ENCODE results near the gene TJP1.

TJP1 gene

DNA sequence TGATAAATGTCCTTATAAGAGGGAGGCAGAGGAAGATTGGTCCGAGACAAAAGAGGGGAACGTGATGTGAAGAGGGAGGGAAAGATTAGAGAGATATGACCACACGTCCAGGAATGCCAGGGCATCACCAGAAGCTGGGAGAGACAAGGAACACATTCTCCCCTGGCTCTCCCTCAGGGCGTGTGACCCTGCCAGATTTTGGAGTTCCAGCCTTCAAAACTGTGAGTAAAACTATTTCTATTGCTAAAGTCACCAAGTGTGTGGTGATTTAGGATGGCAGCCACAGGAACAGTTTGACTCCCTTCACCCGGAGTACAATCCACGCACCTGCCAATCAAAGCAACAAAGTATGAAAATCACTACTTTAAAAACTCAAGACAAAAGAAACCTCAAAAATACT lies 32.1 kb upstream of the TJP1 start:
- H3K4me1 ChIP-seq (ENCODE audit: control insufficient read depth, insufficient read depth, low read length), result no peaks in the 10 kb centered on the region
- CTCF ChIA-PET, result interaction anchor here (0.7 kb wide), 1 partner anchor 26 kb away, joined by 3 read pairs; no protein-coding TSS in a partner anchor

GRCh38 chr15:29853211-29853987 lies 31.1 kb upstream of the TJP1 start:
- H3K4me1 ChIP-seq (ENCODE audit: control insufficient read depth, insufficient read depth, low read length), result no peaks in the 10 kb centered on the region
- no peaks in the 10 kb centered on the region for H3K36me3 ChIP-seq (ENCODE audit: control insufficient read depth in 2 of 2, insufficient read depth in 1 of 2, low read length in 2 of 2)
- H3K27ac ChIP-seq (ENCODE audit: extremely low read depth, low read depth, low read length), result no peak overlapping the region
- H3K9me3 ChIP-seq (ENCODE audit: control insufficient read depth, insufficient read depth, low read depth, low read length), result no peaks in the 10 kb centered on the region
- no peak overlapping the region for H3K4me3 ChIP-seq (ENCODE audit: low read depth, low read length)
- ChIA-PET CTCF (no interaction called here), POLR2A (no interaction called here)
- TF ChIP-seq, protein P1, sequence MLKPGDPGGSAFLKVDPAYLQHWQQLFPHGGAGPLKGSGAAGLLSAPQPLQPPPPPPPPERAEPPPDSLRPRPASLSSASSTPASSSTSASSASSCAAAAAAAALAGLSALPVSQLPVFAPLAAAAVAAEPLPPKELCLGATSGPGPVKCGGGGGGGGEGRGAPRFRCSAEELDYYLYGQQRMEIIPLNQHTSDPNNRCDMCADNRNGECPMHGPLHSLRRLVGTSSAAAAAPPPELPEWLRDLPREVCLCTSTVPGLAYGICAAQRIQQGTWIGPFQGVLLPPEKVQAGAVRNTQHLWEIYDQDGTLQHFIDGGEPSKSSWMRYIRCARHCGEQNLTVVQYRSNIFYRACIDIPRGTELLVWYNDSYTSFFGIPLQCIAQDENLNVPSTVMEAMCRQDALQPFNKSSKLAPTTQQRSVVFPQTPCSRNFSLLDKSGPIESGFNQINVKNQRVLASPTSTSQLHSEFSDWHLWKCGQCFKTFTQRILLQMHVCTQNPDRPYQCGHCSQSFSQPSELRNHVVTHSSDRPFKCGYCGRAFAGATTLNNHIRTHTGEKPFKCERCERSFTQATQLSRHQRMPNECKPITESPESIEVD (tag by site-specific recombination; IDR thresholded peaks at IDR 0.05), result 0 out of 2 replicates have a peak, but pooled peaks have one; percentile 11
- TF ChIP-seq HOXD13 (CRISPR knock-in tag; IDR thresholded peaks at IDR 0.05; ENCODE audit: borderline replicate concordance) (no peak), SETDB1 (IDR thresholded peaks at IDR 0.05; ENCODE audit: insufficient read length, low read length) (no peak), ZNF16 (tag by site-specific recombination; IDR thresholded peaks at IDR 0.05; ENCODE audit: low read depth) (no peak)

More for the DNA sequence above, 32.1 kb upstream of the TJP1 start:
- Histone ChIP-seq H3K36me3 (ENCODE audit: control insufficient read depth in 2 of 2, insufficient read depth in 1 of 2, low read length in 2 of 2) (no peaks in the 10 kb centered on the region), H3K4me3 (ENCODE audit: low read depth, low read length) (no peak overlapping the region), H3K9me3 (ENCODE audit: control insufficient read depth, insufficient read depth, low read depth, low read length) (no peaks in the 10 kb centered on the region), H3K27ac (ENCODE audit: extremely low read depth, low read depth, low read length) (no peak overlapping the region)
- POLR2A ChIA-PET, result no interaction called here
- TF ChIP-seq HOXA7 (CRISPR knock-in tag; IDR thresholded peaks at IDR 0.05; ENCODE audit: borderline replicate concordance) (no peak), ZNF558 (tag by site-specific recombination; IDR thresholded peaks at IDR 0.05) (no peak), ZNF529 (tag by site-specific recombination; IDR thresholded peaks at IDR 0.05; ENCODE audit: insufficient replicate concordance) (no peak), ZNF530 (tag by site-specific recombination; IDR thresholded peaks at IDR 0.05; ENCODE audit: low read depth) (no peak), SCRT2 (tag by site-specific recombination; IDR thresholded peaks at IDR 0.05) (no peak), ZNF394 (tag by site-specific recombination; IDR thresholded peaks at IDR 0.05; ENCODE audit: borderline replicate concordance) (no peak), SP7 (tag by site-specific recombination; IDR thresholded peaks at IDR 0.05) (no peak), BCL6B (tag by site-specific recombination; IDR thresholded peaks at IDR 0.05) (no peak), ZXDB (tag by site-specific recombination; IDR thresholded peaks at IDR 0.05) (no peak), SALL2 (tag by site-specific recombination; IDR thresholded peaks at IDR 0.05; ENCODE audit: borderline replicate concordance) (no peak)

DNA sequence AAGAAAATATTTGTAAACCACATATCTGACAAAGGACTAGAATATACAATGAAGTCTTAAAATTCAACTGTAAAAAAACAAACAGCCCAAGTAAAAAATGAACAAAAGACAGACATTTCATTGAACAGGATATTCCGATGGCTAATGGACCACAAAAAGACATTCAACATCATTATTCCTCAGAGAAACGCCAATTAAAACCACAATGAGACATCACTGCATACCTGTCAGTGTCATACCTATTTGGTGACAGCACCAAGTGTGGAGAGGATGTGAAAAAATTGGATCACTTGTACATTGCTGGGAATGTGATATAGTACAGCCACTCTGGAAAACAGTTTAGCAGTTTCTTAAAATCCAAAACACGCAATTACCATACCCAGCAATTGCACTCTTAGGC lies 29.9 kb upstream of the TJP1 start:
- POLR2A ChIA-PET, result interaction anchor here (0.7 kb wide), 1 partner anchor 13 kb away, joined by 3 read pairs; no protein-coding TSS in a partner anchor
- Histone ChIP-seq H3K4me1 (ENCODE audit: control insufficient read depth, insufficient read depth, low read length) (no peaks in the 10 kb centered on the region), H3K4me3 (ENCODE audit: low read depth, low read length) (no peak overlapping the region), H3K9me3 (ENCODE audit: control insufficient read depth, insufficient read depth, low read depth, low read length) (no peaks in the 10 kb centered on the region), H3K27ac (ENCODE audit: extremely low read depth, low read depth, low read length) (no peak overlapping the region), H3K36me3 (ENCODE audit: control insufficient read depth in 2 of 2, insufficient read depth in 1 of 2, low read length in 2 of 2) (no peaks in the 10 kb centered on the region)
- TF ChIP-seq ZFP41 (tag by site-specific recombination; IDR thresholded peaks at IDR 0.05; ENCODE audit: borderline replicate concordance) (no peak), ZNF155 (tag by site-specific recombination; IDR thresholded peaks at IDR 0.05) (no peak), ZNF558 (tag by site-specific recombination; IDR thresholded peaks at IDR 0.05) (no peak), CTCF (tag by site-specific recombination; IDR thresholded peaks at IDR 0.05) (no peak), ZNF610 (tag by site-specific recombination; IDR thresholded peaks at IDR 0.05; ENCODE audit: borderline replicate concordance) (no peak)
- TF ChIP-seq, protein P1 (tag by site-specific recombination; IDR thresholded peaks at IDR 0.05), result no peak
- TF ChIP-seq, protein P2, sequence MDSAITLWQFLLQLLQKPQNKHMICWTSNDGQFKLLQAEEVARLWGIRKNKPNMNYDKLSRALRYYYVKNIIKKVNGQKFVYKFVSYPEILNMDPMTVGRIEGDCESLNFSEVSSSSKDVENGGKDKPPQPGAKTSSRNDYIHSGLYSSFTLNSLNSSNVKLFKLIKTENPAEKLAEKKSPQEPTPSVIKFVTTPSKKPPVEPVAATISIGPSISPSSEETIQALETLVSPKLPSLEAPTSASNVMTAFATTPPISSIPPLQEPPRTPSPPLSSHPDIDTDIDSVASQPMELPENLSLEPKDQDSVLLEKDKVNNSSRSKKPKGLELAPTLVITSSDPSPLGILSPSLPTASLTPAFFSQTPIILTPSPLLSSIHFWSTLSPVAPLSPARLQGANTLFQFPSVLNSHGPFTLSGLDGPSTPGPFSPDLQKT (IDR thresholded peaks at IDR 0.05; ENCODE audit: borderline replicate concordance, low read depth, low read length), result no peak
- CTCF ChIA-PET, result no interaction called here
